Measurements from ENCODE around the gene HAPSTR1. TPM values are rescaled to one million over a fixed set of nuclear protein-coding genes. Genes with fewer than 3 reads are reported as not detected.

The HAPSTR1 gene
- total and polyA plus RNA-seq, 2 of the 4 experiments (the other 2 are of a cell fraction), result 22.2 to 56.5 TPM

- H3K23ac ChIP-seq (ENCODE audit: low read depth, low read length), result no peak overlapping the region
- peak overlapping the region; percentile 61 for H2AK5ac ChIP-seq (ENCODE audit: low read depth, low read length)
- dilution Hi-C loops (cut with HindIII; ENCODE audit: low sequenced_read_pairs, unreplicated experiment) (no loop called here), in situ Hi-C loops (cut with MboI; ENCODE audit: low sequenced_read_pairs) (no loop called here), intact Hi-C loops (cut with micrococcal nuclease) (no loop called here)
- no peak overlapping the region for H3K27ac ChIP-seq (ENCODE audit: insufficient read depth, low read length)
- H4K91ac ChIP-seq (ENCODE audit: insufficient read depth, low read depth, low read length), result peak overlapping the region; percentile 66
- H3K4me1 ChIP-seq (ENCODE audit: control insufficient read depth, insufficient read depth, low read length), result peaks cover 16% of the 10 kb centered on the region
- H3K9me1 ChIP-seq (ENCODE audit: insufficient read depth, low read length), result peaks cover 11% of the 10 kb centered on the region
- CTCF ChIA-PET, result no interaction called here
- H3K27me3 ChIP-seq (ENCODE audit: control insufficient read depth, insufficient read depth, low read length), result no peaks in the 10 kb centered on the region
- peak overlapping the region; percentile 85 for H2BK120ac ChIP-seq (ENCODE audit: low read depth, low read length)
- no peaks in the 10 kb centered on the region for H4K20me1 ChIP-seq (ENCODE audit: insufficient read depth, low read length)
- no peak overlapping the region for H3K56ac ChIP-seq (ENCODE audit: extremely low read depth, insufficient read depth, low read length)
- TF ChIP-seq FOS (IDR thresholded peaks at IDR 0.05; ENCODE audit: low read depth, low read length), result no peak
- no peak for TF ChIP-seq SMC3 (IDR thresholded peaks at IDR 0.05; ENCODE audit: low read depth, low read length)
- no peak for TF ChIP-seq RFX5 (IDR thresholded peaks at IDR 0.05; ENCODE audit: low read depth, low read length)
- no peak for TF ChIP-seq MAFK (IDR thresholded peaks at IDR 0.05; ENCODE audit: low read depth, low read length)
- no peak for TF ChIP-seq CEBPB (IDR thresholded peaks at IDR 0.05; ENCODE audit: low read depth, low read length)
- no peak overlapping the region for H3K4me2 ChIP-seq (ENCODE audit: low read depth, low read length)
- H2AK9ac ChIP-seq (replicated peaks; ENCODE audit: low read depth, low read length, poor library complexity), result no peak overlapping the region
- no peak overlapping the region for H3K4me3 ChIP-seq (ENCODE audit: insufficient read depth, low read depth, low read length)
- H3K79me1 ChIP-seq (ENCODE audit: low read depth in 1 of 2, low read length in 2 of 2), result peaks cover 4 to 30% of the 10 kb centered on the region in 2 experiments; a peak in 2 of 4 replicates
- H3K4ac ChIP-seq (ENCODE audit: low read depth, low read length), result peak overlapping the region; percentile 67
- peak overlapping the region; percentile 26 for H2BK5ac ChIP-seq (ENCODE audit: low read depth, low read length, poor library complexity, severe bottlenecking)
- peaks cover 2% of the 10 kb centered on the region; the same call in 1 of the 2 replicates for H3K9me3 ChIP-seq (ENCODE audit: control insufficient read depth, insufficient read depth, low read length)
- peak overlapping the region in 1 of 2 experiments; percentile 31; a peak in 1 of 4 replicates for H4K8ac ChIP-seq (ENCODE audit: low read depth in 2 of 2, low read length in 2 of 2)
- peak overlapping the region; percentile 80; the same call in 1 of the 3 replicates for H2BK15ac ChIP-seq (ENCODE audit: low read depth, low read length)
- POLR2A ChIA-PET (ENCODE audit: unreplicated experiment), result no interaction called here
- ATAC-seq (ENCODE audit: low read depth) (no peak), DNase-seq (no peak)
- no peak overlapping the region for H2AFZ ChIP-seq (replicated peaks; ENCODE audit: low read length, poor library complexity)
- H3K9ac ChIP-seq (ENCODE audit: low read depth, low read length), result no peak overlapping the region
- H4K5ac ChIP-seq (ENCODE audit: low read depth, low read length), result no peak overlapping the region
- H3K18ac ChIP-seq (ENCODE audit: low read depth, low read length), result peak overlapping the region; percentile 16; the same call in 1 of the 2 replicates
- no peaks in the 10 kb centered on the region; the same call in 1 of the 2 replicates for H3K36me3 ChIP-seq (ENCODE audit: control insufficient read depth, insufficient read depth, low read length)
- WGBS, 2 experiments (ENCODE audit: extremely low coverage in 2 of 2, insufficient read length in 1 of 2), result no CpG with 5 or more reads among the region's 9 CpGs
- no TSS peak for BruUV-seq (replicated peaks)
- H3K14ac ChIP-seq (replicated peaks; ENCODE audit: low read depth, low read length), result peak overlapping the region; percentile 33
- H2BK20ac ChIP-seq (ENCODE audit: low read depth, low read length), result peak overlapping the region; percentile 64
Observed at GRCh38 chr16:9071377-9071776, 20.1 kb upstream of the HAPSTR1 start.

Data from IMR-90 (cell line).